Measurements from ENCODE around the gene UGT1A7.

The UGT1A7 gene

GRCh38 chr2:233792720-233793119, 111.0 kb downstream of the UGT1A7 start:
- TF ChIP-seq RAD21 (IDR thresholded peaks at IDR 0.05; ENCODE audit: low read depth) = no peak
- no peak for TF ChIP-seq CREB1 (IDR thresholded peaks at IDR 0.05; ENCODE audit: low read depth)
- no peak for TF ChIP-seq TAF1 (IDR thresholded peaks at IDR 0.05; ENCODE audit: low read depth)
- no peak for TF ChIP-seq REST (IDR thresholded peaks at IDR 0.05; ENCODE audit: low read depth)
- no peak for TF ChIP-seq YY1 (IDR thresholded peaks at IDR 0.05; ENCODE audit: low read depth)
- TF ChIP-seq MAX (IDR thresholded peaks at IDR 0.05) = no peak
- no peak for TF ChIP-seq FOXM1 (IDR thresholded peaks at IDR 0.05; ENCODE audit: borderline replicate concordance, low read depth)

- TF ChIP-seq MAX (IDR thresholded peaks at IDR 0.05) (no peak), NFIC (IDR thresholded peaks at IDR 0.05) (no peak), REST (IDR thresholded peaks at IDR 0.05; ENCODE audit: low read depth) (no peak), CEBPB (IDR thresholded peaks at IDR 0.05) (no peak), USF1 (IDR thresholded peaks at IDR 0.05) (no peak), TCF12 (IDR thresholded peaks at IDR 0.05; ENCODE audit: low read depth) (no peak), CREB1 (IDR thresholded peaks at IDR 0.05; ENCODE audit: low read depth) (no peak), YY1 (IDR thresholded peaks at IDR 0.05; ENCODE audit: low read depth) (no peak), TAF1 (IDR thresholded peaks at IDR 0.05; ENCODE audit: low read depth) (no peak), EGR1 (IDR thresholded peaks at IDR 0.05) (no peak), ZBTB7A (IDR thresholded peaks at IDR 0.05; ENCODE audit: low read depth) (no peak), FOXM1 (IDR thresholded peaks at IDR 0.05; ENCODE audit: borderline replicate concordance, low read depth) (no peak), EP300 (IDR thresholded peaks at IDR 0.05; ENCODE audit: borderline replicate concordance) (no peak), RAD21 (IDR thresholded peaks at IDR 0.05; ENCODE audit: low read depth) (no peak), TEAD4 (IDR thresholded peaks at IDR 0.05) (no peak)
These were observed 111.9 kb downstream of the UGT1A7 start for GRCh38 chr2:233793465-233794127.

- no peak for TF ChIP-seq REST (IDR thresholded peaks at IDR 0.05; ENCODE audit: low read depth)
- no peak for TF ChIP-seq CREB1 (IDR thresholded peaks at IDR 0.05; ENCODE audit: low read depth)
- no peak for TF ChIP-seq MAX (IDR thresholded peaks at IDR 0.05)
- no peak for TF ChIP-seq USF1 (IDR thresholded peaks at IDR 0.05)
- no peak for TF ChIP-seq TAF1 (IDR thresholded peaks at IDR 0.05; ENCODE audit: low read depth)
These were observed 112.5 kb downstream of the UGT1A7 start for GRCh38 chr2:233794128-233794658.

- TF ChIP-seq ZBTB7A (IDR thresholded peaks at IDR 0.05; ENCODE audit: low read depth) = no peak
- TF ChIP-seq TEAD4 (IDR thresholded peaks at IDR 0.05) = no peak
- no peak for TF ChIP-seq CREB1 (IDR thresholded peaks at IDR 0.05; ENCODE audit: low read depth)
- no peak for TF ChIP-seq MAX (IDR thresholded peaks at IDR 0.05)
- TF ChIP-seq NFIC (IDR thresholded peaks at IDR 0.05) = no peak
- TF ChIP-seq EGR1 (IDR thresholded peaks at IDR 0.05) = no peak
- no peak for TF ChIP-seq YY1 (IDR thresholded peaks at IDR 0.05; ENCODE audit: low read depth)
- no peak for TF ChIP-seq REST (IDR thresholded peaks at IDR 0.05; ENCODE audit: low read depth)
- TF ChIP-seq TCF12 (IDR thresholded peaks at IDR 0.05; ENCODE audit: low read depth) = no peak
- no peak for TF ChIP-seq RAD21 (IDR thresholded peaks at IDR 0.05; ENCODE audit: low read depth)
- no peak for TF ChIP-seq EP300 (IDR thresholded peaks at IDR 0.05; ENCODE audit: borderline replicate concordance)
- no peak for TF ChIP-seq TAF1 (IDR thresholded peaks at IDR 0.05; ENCODE audit: low read depth)
- TF ChIP-seq USF1 (IDR thresholded peaks at IDR 0.05) = no peak
- no peak for TF ChIP-seq CEBPB (IDR thresholded peaks at IDR 0.05)
These were observed 114.1 kb downstream of the UGT1A7 start for GRCh38 chr2:233795735-233796171.
